Measurements from ENCODE around the gene TMEM41B.

DNA sequence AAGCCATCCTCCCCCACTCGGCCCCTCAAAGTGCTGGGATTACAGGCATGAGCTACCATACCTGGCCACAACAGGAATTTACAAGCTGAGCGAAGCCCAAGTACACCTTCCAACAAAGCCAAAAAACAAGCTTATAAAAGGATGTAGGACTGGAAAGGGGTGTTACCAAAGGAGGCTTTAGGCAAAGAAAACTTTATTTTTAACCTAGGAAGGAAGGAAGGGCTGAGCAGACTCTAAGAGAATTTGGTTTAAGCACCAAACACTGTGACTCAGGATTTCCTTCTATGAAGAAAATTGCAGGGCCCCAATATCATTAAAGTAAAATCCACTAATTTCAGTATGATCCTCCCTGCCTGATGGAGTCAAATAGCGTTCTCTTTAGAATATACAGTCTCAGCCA lies 61.3 kb downstream of the TMEM41B start:
- TF ChIP-seq, protein P1, sequence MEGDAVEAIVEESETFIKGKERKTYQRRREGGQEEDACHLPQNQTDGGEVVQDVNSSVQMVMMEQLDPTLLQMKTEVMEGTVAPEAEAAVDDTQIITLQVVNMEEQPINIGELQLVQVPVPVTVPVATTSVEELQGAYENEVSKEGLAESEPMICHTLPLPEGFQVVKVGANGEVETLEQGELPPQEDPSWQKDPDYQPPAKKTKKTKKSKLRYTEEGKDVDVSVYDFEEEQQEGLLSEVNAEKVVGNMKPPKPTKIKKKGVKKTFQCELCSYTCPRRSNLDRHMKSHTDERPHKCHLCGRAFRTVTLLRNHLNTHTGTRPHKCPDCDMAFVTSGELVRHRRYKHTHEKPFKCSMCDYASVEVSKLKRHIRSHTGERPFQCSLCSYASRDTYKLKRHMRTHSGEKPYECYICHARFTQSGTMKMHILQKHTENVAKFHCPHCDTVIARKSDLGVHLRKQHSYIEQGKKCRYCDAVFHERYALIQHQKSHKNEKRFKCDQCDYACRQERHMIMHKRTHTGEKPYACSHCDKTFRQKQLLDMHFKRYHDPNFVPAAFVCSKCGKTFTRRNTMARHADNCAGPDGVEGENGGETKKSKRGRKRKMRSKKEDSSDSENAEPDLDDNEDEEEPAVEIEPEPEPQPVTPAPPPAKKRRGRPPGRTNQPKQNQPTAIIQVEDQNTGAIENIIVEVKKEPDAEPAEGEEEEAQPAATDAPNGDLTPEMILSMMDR (IDR thresholded peaks at IDR 0.05; ENCODE audit: low read length), result no peak
- TF ChIP-seq EZH2 (optimal IDR thresholded peaks at IDR 0.05; ENCODE audit: low read depth, low read length), result no peak
